ENCODE results near the gene APOBR. TPM values are rescaled to one million over a fixed set of nuclear protein-coding genes. Genes with fewer than 3 reads are reported as not detected.

Gene APOBR
- total and polyA plus RNA-seq, 2 of the 13 experiments (the other 11 are each of a cell fraction or from before 2014, with no cell fraction given): 0.03 TPM; not detected in 1

- ChIA-PET POLR2A (no interaction called here), CTCF (ENCODE audit: low intra/inter-chr PET ratio, low total read pairs) (no interaction called here)
- no peaks in the 10 kb centered on the region for H3K9me3 ChIP-seq (ENCODE audit: low read length)
- H3K4me3 ChIP-seq (replicated peaks in 1 of 3; ENCODE audit: insufficient read depth in 1 of 3, low read depth in 2 of 3, low read length in 3 of 3): no peak overlapping the region
- TF ChIP-seq FOXJ3 (CRISPR knock-in tag; IDR thresholded peaks at IDR 0.05; ENCODE audit: borderline replicate concordance): no peak
- TF ChIP-seq NFE2L2 (IDR thresholded peaks at IDR 0.05; ENCODE audit: low read length): no peak
- no peak for TF ChIP-seq SMAD9 (CRISPR knock-in tag; IDR thresholded peaks at IDR 0.05)
- TF ChIP-seq BCL3 (CRISPR knock-in tag; IDR thresholded peaks at IDR 0.05): no peak
- no peak for TF ChIP-seq ZNF781 (CRISPR knock-in tag; IDR thresholded peaks at IDR 0.05; ENCODE audit: borderline replicate concordance, not compliant biosample characterization)
- no peak for TF ChIP-seq ZNF280B (CRISPR knock-in tag; IDR thresholded peaks at IDR 0.05; ENCODE audit: borderline replicate concordance)
- TF ChIP-seq ZBTB39 (CRISPR knock-in tag; IDR thresholded peaks at IDR 0.05): no peak
- TF ChIP-seq SOX13 (IDR thresholded peaks at IDR 0.05): no peak
- TF ChIP-seq SOX13 (CRISPR knock-in tag; conservative IDR thresholded peaks at IDR 0.05 in 1 of 2, IDR thresholded peaks at IDR 0.05 in 1 of 2): no peak
- TF ChIP-seq ZFP1 (CRISPR knock-in tag; IDR thresholded peaks at IDR 0.05): no peak
- no peak for TF ChIP-seq TGIF2 (CRISPR knock-in tag; IDR thresholded peaks at IDR 0.05)
- no peak for TF ChIP-seq CTCF (CRISPR knock-in tag; IDR thresholded peaks at IDR 0.05)
- no peak for TF ChIP-seq ZGPAT (CRISPR knock-in tag; IDR thresholded peaks at IDR 0.05)
- TF ChIP-seq DMAP1 (CRISPR knock-in tag; IDR thresholded peaks at IDR 0.05): no peak
- TF ChIP-seq ZNF205 (CRISPR knock-in tag; IDR thresholded peaks at IDR 0.05): no peak
- no peak overlapping the region for H3K4me2 ChIP-seq (ENCODE audit: low read depth, low read length)
- intact Hi-C loops (cut with micrococcal nuclease; ENCODE audit: unreplicated experiment): no loop called here
- peaks cover 4 to 18% of the 10 kb centered on the region in 2 experiments; a peak in 4 of 5 replicates for H3K36me3 ChIP-seq (replicated peaks in 1 of 2; ENCODE audit: control insufficient read depth in 1 of 2, insufficient read depth in 2 of 2, low read length in 2 of 2)
- no peaks in the 10 kb centered on the region for H3K4me1 ChIP-seq (ENCODE audit: insufficient read depth, low read length)
- WGBS (ENCODE audit: low lambda C conversion rate): 89% methylated on average over 8 of the region's 8 CpGs
- no TSS peak for BruUV-seq (replicated peaks)
- no peaks in the 10 kb centered on the region for H3K27me3 ChIP-seq (ENCODE audit: control insufficient read depth in 1 of 2, insufficient read depth in 2 of 2, low read length in 2 of 2)
- H2AFZ ChIP-seq (ENCODE audit: low read length): no peak overlapping the region
- FAIRE-seq: no peak
- in situ Hi-C loops (cut with HindIII; ENCODE audit: extremely low pct_ligation_motif_present, low pct_unique_long_range_greater_than_20kb): no loop called here
- H3K9ac ChIP-seq (ENCODE audit: insufficient read depth, low read depth, low read length): no peak overlapping the region
- H3K79me2 ChIP-seq (ENCODE audit: insufficient read depth, low read length): no peaks in the 10 kb centered on the region
- H4K20me1 ChIP-seq (ENCODE audit: insufficient read depth, low read length): no peaks in the 10 kb centered on the region
- no peak overlapping the region for H3K27ac ChIP-seq (ENCODE audit: extremely low read length, insufficient read depth, low read length)
- ATAC-seq: no peak
- DNase-seq (ENCODE audit: low spot score): no peak
These were observed 20.7 kb upstream of the APOBR start for GRCh38 chr16:28473714-28474265.

All from HepG2 (cell line).